HuH-7 (cell line): ENCODE data around the gene SLC7A6.

Source experiments
- DNase-seq: peaks from one replicate; pipeline ENCODE4 v3.0.0; 2011; ENCODE audit warnings: low spot score

Gene SLC7A6

DNA sequence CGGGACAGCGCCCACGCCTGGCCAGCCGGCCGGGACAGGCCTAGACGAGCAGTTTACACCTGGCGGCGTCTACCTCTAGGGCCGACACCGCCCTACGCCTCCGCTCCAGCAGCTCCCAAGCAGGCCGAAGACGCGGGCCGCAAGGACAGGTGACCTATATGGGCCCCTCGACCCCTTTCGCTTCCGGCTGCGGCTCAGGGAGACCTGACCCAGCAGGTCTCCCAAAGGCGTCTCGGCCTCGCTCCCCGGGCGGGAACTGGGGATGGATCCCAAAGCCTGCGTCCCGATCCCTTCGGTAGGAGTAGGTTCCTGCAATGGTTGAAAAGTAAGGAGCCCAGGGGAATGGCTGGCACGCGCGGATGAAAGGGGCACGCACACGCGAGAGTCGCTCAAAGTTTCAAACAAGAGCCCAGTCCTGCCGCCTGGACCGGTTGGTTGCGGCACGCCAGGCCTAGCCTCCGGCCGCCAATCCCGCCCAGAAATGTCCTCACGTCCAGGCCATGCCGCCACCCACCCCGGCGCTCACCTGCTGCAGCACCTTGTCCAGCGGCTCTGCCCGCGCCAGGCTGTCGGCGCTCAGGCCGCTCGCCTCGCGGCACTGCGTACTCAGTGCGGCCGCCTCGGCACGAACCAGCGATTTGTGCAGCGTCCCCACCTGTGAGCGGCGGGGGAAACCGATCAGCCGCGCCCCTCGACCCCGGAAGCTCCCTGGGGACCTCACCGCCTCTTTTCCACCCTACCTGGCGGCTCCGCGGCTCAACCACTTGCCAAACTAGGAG lies 29.0 kb upstream of the SLC7A6 start:
- DNase-seq = peak; percentile 68

DNA sequence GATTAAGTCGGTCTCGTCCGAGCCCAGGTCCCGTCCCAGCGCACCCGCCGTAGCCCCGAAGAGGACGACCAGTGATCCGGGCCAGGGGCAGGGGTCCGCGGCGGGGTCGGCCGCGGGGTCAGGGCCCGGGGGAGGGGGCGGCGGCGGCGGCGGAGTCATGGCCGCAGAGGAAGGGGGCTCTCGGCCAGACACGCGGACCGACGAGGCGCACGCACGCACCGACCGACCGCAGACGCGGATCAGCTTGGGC lies 28.5 kb upstream of the SLC7A6 start, which contains the start of gene ESRP2:
Gene ESRP2 (minus strand): TSS at position 241 of the 250 bp plus-strand sequence. CDS start 82 bp downstream, at position 159.
- no peak for DNase-seq

DNA sequence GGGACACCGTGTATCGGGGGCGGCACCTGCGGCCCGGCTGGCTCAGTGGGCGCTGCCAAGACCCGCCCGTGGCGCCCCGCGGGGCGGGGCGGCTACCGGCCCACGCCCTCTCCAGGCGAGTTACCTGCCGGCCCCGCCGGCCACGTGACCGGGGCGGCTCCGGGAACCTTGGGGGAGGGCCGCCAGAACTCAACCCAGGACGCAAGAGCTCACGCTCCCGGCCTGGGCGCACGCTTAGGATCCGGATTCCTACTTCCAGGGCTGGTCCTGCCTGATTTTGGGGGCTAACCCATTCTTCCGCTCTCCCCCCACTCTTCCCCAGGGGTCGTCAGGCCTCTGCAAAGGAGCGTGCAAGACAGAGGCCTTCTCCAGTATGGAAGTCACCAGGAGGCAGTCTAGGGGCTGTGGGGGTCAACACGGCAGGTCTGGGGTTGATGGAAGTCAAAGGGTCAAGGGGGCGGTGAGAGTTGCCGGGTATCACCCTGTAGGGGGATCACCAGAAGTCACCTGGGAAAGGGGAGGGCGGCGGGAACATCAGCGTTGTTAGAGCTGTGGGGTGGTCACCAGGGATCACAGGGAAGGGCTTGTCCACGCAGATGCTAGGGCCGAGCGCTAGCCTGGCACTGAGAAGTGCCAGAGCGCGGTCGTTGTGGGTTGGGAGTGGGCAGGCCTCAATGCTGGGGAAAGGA lies 28.0 kb upstream of the SLC7A6 start:
- peak; percentile 86 for DNase-seq

DNA sequence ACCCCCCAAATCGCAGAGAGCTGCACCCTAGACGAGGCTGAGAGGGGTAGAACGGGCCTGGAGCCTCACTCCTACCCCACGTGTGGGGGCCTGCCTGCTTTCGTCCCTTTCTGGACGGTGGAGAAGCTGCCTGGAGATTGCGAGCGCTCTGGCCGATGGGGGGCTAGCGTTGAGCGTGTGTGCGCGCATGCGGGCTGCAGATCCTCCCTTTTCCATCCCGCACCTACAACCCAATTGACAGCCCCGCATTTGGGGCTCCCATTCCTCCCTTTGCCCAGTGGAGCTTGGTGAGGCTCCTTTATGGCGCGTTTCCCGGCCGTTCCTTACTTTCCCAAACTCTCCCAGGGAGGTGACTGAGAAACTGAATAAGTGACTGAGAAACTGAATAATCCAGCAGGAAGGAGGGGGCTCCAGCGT lies 27.5 kb upstream of the SLC7A6 start:
- DNase-seq = peak; percentile 56

DNA sequence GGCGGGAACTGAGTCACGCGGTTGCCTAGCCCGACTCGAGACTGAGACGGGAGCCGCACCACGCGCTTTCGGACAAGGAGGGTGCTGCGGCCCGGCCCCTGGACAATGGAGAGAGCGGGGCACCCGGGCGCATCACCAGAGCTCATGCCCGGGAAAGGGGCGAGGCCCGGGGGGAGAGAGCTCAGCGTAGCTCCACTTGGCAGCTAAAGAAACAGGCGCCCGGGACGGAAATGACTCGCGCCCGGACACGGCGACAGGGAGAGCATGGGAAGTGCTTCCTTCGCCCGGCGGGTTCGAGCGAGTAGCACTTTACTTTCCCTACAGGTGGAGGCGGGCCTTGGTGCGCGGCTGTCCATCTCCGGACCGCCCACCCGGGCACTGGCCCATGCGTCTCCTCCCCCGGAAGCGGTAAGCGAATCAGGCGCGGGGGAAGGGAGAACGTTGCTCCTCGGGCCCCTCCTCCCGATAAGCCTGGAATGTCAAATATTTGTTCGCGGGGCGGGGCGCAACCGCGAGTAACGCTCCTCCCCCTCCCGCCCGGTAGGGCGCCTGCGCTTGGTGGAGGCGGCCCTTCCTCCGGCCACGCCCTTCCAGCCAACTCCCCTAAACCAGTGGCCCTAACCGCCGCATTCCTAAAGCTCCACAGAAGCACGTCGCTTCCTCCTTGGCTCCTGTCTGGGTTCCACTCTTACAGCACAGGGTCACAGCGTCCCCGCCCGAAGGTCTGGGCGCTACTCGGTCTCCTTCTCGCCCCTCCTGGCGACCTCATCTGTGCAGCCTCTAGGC lies 26.9 kb upstream of the SLC7A6 start:
- DNase-seq = peak; percentile 98

DNA sequence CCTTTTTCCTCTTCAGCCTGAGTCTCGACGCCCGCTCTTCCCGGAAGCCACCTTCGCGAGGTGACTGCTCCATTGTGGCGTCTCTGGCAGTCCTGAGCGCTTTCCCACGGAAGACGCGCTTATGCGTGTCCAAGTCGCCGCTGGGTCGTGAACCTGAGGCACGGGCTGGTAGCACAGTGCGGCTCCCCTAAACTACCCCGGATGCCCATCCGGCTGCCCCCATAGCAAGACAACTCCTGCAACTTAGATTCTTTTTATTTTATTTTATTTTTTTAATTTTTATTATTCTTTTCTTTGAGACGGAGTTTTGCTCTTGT lies 26.3 kb upstream of the SLC7A6 start:
- no peak for DNase-seq

DNA sequence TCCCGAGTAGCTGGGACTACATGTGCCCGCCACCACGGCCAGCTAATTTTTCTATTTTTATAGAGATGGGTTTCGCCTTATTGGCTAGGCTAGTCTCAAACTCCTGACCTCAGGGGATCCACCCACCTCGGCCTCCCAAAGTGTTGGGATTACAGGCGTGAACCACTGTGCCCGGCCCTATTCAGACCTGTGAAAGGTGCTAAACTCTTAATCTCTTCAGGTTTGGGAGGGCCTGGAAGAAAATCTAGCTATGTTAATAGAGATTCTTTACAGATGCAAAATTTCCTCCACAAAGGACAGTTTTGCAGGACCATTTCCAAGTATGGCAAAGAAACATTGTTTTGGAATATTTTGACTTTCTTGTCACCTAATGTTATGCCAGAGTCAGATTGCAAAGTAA lies 22.2 kb upstream of the SLC7A6 start:
- no peak for DNase-seq

DNA sequence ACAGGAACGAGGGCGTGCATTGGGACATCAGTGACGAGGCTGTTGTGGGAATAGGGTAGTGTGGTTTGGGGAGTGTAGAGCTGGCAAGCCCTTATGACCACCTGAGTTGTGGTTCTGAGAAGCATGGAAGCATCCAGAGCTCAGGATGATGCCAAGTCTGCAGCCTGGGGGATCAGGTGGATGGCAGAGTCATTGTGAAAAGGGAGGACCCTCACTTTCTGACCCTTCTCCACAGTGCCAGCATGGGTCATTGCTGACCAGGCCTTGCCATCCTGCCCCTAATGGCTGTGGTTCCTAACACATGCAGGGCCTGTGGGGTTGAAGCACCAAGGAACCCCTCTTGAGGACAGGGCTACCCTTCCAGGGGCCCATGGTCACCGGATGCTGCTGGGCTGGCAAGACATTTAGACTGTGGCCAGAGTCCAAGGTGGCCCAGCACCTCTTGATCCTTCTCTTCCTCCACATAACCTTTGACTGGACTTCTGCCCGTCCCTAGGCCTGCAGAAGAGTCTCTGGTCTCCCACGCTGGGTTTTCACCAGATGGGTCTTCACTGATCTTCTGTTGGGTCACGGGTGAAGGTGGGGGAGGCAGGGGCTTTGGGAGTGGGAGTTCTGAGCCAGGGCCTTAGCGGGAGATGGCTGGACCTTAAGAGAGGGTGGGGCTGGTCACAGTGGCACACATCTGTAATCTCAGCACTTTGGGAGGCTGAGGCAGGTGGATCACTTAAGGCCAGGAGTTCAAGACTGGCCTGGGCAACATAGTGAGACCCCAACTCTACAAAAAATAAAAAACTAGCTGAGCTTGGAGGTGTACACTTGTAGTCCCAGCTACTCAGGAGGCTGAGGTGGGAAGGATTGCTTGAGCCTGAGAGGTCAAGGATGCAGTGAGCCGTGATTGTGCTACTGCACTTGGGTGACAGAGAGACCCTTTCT lies 21.1 kb upstream of the SLC7A6 start:
- DNase-seq = no peak

DNA sequence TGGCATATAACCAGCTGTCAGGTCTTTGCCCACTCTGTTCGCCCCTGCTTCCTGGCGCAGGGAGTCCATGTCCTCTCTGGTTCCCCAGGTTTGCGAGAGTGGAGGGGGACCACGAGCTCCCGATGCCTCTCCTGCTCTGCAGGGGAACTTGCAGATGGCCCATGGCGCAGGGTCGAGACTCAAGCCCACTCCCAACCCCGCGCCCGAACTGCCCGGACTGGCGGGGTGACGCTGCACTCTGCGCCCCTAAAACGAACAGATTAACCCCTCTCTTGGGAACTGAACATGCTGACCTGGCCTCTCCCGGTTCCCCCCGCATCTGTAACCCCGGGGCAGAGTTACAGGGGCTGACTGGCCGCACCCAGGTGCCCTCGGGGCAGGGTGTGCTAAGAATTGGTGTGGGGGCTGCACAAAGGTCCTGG lies 19.8 kb upstream of the SLC7A6 start:
- DNase-seq = no peak

DNA sequence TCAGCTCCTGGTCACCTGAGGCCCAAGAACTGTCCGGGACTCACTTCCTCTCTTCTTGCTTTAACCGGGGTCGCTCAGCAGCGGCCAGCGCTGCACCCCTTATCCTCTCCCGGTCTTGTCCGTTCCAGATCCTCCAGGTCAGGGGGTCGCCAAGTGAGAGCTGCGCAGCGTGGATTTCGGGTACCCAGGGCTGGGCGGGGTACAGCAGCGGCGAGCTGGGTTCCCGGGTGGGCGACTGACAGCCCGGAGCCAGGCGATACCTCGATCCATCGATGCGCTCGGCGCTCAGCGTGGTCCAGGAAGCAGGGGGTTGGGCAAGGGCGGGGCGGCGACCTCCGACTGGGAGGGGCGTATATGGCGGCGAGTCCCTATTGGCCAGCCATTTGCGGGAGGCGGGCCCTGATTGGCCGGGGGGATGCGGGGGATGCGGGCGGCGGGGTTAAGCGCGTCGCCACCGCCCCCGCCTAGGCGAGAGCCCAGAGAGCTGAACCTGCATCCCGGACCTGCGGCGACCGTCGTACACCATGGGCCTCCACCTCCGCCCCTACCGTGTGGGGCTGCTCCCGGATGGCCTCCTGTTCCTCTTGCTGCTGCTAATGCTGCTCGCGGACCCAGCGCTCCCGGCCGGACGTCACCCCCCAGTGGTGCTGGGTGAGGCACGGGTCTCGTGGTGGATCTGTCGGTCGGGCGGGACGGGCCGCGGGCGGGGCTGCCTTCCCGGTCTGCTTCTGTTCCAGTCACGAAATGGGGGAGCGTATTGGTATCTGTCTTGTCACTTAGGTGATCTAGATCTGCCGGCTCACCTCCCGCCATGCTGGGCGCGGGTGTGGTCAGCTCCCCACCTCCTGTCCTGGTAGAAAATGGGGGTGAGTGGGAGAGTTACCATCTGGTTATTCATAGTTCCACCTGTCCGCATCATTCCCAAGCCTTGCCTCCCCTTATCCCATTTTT lies 19.1 kb upstream of the SLC7A6 start, which contains the start of gene PLA2G15:
Gene PLA2G15 (plus strand): TSS at position 471 of the 951 bp plus-strand sequence. CDS start 54 bp downstream, at position 525.
- peak; percentile 99 for DNase-seq

DNA sequence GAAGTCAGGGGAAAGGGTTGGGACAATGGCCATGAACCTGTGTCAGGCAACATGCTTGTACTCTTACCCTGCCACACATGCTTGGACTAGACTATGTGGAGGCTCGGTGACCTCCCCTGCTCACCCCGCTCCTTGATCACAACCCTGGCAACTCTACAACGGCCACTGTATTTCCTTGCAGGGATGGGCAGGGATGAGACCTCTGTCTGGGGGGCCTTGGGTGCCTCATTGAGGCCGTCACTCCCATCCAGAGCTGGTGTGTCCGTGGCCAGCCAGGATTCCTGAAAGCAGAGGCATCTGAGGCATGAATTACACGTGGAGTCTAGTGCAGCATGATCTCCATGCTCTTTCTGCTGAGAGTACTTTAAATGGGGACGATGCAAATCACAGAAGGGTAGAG lies 18.2 kb upstream of the SLC7A6 start:
- DNase-seq = no peak

DNA sequence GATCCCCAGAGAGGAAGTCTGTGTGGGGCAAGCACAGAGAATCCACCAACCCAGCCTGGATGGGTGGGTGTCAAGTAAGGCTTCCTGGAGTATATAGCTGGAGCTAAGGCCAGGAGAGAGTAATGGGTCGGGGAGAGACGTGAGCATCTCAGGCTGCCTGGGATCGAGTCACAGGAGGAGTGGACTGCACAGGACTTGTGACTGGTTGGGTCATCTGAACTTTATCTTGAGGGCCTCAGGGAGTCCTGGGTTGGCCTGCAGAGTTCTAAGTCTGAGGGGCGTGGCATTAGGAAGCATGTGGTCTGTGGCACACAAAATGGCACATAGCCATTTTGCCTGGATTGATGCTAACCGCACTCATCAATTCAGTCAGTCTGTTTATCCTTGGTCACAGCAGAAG lies 17.7 kb upstream of the SLC7A6 start:
- DNase-seq = no peak

DNA sequence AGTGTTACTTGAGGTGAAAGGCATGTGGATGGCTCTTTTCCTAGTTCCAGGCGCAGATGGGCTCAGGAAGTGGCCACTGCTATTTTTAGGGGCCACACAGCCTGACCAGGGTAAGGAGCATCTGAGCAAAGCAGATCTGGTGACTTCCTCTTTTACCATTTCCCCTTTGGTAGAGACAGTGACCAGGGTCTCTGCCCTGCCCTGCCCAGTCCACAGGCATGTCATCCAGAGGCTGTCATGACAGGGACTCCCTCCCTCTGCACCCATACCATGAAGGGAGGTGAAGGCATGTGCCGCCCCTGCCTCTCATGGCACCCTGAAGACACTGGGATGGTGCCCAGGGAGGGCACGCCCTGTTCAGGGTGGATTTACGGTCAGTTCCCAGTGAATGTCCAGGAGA lies 16.9 kb upstream of the SLC7A6 start:
- no peak for DNase-seq

DNA sequence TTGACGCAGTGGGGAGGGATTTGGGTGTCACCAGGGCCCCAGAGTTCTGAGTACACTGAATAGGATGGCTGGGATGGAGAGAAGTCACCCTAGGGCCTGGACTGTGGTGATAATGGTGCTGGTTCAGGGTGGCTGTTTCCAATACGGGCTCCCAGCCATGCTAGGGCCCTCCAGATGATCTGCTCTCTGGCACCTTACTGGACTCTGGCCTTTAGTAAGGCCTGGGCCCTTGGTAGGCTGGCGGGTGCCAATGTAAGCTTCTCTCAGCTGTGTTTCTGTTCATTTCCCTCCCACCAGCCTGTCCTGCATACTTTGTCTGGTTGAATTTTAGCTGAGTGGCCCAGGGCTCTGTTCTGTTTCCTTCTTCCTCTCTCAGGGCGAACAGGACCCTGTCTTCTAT lies 16.4 kb upstream of the SLC7A6 start:
- no peak for DNase-seq

DNA sequence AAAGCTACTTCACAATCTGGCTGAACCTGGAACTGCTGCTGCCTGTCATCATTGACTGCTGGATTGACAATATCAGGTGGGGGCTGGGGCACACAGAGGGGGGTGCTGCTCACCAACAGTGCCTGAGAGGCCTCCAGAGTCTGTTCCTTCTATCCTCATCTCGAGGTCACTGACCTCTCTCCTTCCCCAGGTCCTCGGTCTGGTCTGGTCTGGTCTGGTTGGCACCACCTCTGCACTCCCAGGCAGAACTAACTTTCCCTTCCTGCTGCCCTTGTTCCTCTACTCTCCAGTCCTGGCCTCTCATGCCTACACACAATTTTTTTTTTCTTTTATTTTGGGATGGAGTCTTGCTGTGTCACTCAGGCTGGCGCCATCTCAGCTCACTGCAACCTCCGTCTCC lies 15.0 kb upstream of the SLC7A6 start:
- no peak for DNase-seq

DNA sequence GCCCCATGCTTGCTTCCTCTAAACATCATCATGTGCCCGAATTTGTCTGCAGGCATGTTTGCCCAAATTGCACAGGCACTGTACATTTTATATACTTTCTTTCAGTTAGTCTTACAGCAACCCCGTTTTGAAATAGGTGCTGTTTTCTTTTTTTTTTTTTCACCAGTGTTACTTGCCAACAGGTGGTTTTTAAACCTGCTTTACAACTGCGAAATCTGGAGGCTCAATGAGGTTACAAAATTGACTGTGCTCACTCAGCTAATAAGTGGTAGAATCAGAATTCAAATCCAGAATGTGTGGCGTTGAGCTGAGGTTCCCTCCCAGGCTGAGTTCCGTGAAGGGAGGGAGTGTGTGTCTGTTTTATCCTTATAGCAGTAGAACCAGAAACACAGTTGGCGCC lies 13.4 kb upstream of the SLC7A6 start:
- DNase-seq = no peak

DNA sequence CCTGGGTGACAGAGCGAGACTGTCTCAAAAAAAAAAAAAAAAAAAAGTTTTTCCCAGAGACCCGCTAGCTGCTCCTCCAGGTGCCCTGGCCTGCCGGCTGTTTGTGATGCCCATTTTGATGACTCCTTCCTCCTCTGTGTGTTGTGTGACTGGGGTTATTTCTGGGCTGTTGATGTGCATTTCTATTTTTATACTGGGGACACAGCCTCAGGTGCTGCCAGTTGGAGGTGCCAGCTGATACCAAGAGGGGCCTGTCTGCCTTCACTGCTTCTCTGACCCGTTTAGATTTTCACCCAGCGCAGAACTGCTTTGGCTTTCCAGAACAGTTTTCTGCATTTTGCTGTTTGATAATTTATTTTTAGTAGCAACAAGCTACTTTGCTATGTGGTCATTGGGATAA lies 12.5 kb upstream of the SLC7A6 start:
- no peak for DNase-seq

DNA sequence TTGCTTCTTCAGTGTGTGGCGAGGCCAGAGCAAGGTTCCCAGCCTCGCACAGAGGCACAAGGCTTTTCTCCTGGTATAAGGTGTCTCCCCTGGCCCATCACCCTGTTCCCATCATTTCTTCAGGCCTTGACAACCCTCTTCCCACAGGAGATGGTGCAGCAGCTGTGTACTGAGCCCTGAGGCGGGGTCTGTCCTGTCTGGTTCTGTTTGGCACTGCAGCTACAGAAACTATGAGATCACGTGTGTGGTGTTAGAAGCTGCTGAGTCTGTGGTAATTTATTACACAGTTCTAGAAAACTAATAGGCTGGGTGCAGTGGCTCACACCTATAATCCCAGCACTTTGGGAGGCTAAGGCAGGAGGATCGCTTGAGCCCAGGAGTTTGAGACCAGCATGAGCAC lies 11.9 kb upstream of the SLC7A6 start:
- no peak for DNase-seq

DNA sequence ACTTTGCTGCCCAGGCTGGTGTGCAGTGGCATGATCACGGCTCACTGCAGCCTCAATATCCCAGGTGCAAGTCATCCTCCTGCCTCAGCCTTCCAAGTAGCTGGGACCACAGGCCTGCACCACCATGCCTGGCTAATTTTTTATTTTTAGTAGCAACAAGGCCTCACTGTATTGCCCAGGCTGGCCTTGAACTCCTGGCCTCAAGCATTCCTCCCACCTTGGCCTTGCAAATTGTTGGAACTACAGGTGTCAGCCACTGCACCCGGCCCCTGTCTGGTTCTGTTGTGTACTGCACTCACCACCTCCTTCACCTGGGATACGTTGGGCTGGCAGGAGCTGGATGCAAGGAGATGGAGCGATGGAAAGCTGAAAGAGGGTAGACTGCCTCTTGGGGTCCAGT lies 10.6 kb upstream of the SLC7A6 start:
- no peak for DNase-seq

DNA sequence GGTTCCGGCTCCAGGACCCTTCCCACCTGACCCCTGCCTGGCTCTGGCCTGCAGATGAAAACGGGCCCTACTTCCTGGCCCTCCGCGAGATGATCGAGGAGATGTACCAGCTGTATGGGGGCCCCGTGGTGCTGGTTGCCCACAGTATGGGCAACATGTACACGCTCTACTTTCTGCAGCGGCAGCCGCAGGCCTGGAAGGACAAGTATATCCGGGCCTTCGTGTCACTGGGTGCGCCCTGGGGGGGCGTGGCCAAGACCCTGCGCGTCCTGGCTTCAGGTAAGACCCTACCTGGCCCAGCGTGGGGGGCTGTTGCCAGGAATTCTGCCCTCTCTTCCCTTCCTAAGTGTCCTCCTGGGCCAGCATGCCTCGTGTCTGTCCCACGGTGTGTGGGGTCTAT lies 8.6 kb upstream of the SLC7A6 start:
- no peak for DNase-seq
